DMS53 (cell line): ENCODE results near the gene HTR6.

ENCODE experiments used
- DNase-seq: peaks from one replicate; lab custom pipeline; 2025; lab: John Stamatoyannopoulos, UW

Gene HTR6

DNA sequence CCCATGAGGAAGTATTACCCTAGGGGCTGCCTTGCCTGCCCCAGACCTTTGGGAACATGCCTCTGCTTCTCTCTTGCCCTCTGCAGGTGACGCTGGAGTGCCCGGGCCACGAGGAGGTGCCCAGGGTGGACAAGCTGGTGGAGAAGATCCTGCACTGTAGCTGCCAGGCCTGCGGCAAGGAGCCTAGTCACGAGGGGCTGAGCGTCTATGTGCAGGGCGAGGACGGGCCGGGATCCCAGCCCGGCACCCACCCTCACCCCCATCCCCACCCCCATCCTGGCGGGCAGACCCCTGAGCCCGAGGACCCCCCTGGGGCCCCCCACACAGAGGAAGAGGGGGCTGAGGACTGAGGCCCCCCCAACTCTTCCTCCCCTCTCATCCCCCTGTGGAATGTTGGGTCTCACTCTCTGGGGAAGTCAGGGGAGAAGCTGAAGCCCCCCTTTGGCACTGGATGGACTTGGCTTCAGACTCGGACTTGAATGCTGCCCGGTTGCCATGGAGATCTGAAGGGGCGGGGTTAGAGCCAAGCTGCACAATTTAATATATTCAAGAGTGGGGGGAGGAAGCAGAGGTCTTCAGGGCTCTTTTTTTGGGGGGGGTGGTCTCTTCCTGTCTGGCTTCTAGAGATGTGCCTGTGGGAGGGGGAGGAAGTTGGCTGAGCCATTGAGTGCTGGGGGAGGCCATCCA, 7.8 kb upstream of the HTR6 start:
- DNase-seq: peak; percentile 41

DNA sequence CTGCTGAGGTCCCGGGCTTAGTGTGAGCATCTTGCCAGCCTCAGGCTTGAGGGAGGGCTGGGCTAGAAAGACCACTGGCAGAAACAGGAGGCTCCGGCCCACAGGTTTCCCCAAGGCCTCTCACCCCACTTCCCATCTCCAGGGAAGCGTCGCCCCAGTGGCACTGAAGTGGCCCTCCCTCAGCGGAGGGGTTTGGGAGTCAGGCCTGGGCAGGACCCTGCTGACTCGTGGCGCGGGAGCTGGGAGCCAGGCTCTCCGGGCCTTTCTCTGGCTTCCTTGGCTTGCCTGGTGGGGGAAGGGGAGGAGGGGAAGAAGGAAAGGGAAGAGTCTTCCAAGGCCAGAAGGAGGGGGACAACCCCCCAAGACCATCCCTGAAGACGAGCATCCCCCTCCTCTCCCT, 7.2 kb upstream of the HTR6 start:
- no peak for DNase-seq

- DNase-seq: no peak
Measured at GRCh38 chr1:19658186-19658585, 6.5 kb upstream of the HTR6 start.

DNA sequence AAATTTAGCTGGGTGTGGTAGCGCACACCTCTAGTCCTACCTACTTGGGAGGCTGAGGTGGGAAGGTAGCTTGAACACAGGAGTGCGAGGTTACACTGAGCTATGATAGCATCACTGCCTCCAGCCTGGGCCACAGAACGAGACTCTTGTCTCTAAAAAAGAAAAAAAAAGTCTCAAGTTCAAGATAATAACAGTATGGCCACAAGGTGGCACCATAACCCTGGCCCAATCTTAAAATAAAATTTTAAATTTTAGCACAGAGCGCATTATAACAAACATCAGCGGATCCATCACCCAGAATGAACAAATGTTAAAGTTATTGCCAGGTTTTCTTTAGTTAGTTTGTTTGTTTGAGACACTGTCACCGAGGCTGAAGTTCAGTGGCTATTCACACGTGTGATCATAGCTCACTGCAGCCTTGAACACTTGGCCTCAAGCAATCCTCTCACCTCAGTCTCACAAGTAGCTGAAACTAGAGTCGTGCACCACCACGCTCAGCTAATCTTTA, 2.9 kb upstream of the HTR6 start:
- peak; percentile 71 for DNase-seq

GRCh38 chr1:19662313-19662712, 2.4 kb upstream of the HTR6 start:
- peak; percentile 26 for DNase-seq

DNA sequence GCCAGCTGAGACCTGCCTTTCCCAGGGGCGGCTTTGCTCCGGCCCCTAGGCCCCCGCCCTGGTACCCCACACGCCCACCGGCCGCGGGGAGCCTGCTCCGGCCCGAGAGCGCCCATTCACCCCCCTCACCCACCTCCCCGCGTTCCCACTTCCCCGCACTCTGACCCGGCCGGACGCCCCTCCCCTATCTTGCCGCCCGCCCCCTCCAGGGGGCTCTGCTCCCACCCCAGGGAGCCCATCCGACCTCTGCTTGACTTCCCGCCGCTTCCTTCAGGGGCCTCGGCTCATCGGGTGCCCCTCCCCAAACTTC, 466 bp downstream of the HTR6 start:
- no peak for DNase-seq

DNA sequence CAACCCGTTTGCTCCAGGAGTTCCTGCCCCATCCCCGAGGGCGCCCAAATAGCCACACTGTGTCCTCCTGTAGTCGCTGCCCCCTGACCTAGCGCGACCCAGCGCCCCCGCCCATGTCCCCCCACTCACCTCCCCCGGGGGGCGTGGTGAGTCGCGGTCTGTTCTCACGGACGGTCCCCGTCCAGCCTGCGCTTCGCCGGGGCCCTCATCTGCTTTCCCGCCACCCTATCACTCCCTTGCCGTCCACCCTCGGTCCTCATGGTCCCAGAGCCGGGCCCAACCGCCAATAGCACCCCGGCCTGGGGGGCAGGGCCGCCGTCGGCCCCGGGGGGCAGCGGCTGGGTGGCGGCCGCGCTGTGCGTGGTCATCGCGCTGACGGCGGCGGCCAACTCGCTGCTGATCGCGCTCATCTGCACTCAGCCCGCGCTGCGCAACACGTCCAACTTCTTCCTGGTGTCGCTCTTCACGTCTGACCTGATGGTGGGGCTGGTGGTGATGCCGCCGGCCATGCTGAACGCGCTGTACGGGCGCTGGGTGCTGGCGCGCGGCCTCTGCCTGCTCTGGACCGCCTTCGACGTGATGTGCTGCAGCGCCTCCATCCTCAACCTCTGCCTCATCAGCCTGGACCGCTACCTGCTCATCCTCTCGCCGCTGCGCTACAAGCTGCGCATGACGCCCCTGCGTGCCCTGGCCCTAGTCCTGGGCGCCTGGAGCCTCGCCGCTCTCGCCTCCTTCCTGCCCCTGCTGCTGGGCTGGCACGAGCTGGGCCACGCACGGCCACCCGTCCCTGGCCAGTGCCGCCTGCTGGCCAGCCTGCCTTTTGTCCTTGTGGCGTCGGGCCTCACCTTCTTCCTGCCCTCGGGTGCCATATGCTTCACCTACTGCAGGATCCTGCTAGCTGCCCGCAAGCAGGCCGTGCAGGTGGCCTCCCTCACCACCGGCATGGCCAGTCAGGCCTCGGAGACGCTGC, 1.1 kb downstream of the HTR6 start:
- peak; percentile 62 for DNase-seq

- no peak for DNase-seq
Measured at GRCh38 chr1:19668888-19669287, 4.2 kb downstream of the HTR6 start.

GRCh38 chr1:19670787-19671186, 6.1 kb downstream of the HTR6 start:
- DNase-seq: no peak

DNA sequence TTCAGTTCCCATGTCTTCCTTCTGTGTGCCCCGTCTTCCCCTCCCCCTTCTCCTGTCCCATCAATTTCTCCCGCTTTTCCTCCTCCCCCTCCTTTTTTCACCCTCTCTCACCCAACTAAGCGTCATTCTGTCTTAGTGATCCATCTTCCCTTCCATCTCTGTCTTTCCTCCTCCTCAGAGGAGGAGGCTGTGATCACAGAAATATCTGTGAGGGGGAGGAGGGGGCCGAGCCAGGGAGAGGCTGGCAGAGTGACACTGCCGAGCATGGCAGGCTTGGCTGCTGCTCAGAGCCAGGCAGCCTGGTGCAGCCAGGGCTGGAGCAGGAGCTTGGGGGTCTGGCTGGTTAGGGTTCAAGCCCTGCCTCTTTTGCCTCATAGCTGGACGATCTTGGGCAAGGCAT, 7.6 kb downstream of the HTR6 start:
- no peak for DNase-seq

DNA sequence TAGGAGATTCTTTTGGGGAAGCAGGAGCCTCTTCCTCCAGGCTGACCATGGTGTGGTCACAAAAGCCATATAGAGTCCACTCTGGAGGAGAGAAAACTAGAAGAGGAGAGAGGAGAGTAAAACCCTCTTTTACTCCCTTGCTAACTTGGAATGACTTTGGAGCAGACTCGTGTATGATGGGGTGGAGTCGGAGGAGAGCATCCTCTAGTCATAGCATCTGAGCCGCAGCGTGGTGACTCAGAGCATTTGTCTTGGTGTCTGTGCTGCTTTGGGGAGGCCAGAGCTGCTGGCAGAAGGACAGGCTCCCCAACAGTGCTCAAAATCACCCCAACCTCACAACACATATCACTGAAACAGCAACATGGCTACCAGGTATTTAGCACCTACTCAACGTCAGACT, 11.1 kb downstream of the HTR6 start:
- DNase-seq: no peak

GRCh38 chr1:19676438-19676922, 11.8 kb downstream of the HTR6 start:
- DNase-seq: peak; percentile 27

GRCh38 chr1:19678493-19678892, 13.8 kb downstream of the HTR6 start:
- DNase-seq: no peak

DNA sequence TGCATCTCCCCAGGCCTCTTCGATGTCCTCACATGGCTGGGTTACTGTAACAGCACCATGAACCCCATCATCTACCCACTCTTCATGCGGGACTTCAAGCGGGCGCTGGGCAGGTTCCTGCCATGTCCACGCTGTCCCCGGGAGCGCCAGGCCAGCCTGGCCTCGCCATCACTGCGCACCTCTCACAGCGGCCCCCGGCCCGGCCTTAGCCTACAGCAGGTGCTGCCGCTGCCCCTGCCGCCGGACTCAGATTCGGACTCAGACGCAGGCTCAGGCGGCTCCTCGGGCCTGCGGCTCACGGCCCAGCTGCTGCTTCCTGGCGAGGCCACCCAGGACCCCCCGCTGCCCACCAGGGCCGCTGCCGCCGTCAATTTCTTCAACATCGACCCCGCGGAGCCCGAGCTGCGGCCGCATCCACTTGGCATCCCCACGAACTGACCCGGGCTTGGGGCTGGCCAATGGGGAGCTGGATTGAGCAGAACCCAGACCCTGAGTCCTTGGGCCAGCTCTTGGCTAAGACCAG, 14.3 kb downstream of the HTR6 start:
- no peak for DNase-seq

DNA sequence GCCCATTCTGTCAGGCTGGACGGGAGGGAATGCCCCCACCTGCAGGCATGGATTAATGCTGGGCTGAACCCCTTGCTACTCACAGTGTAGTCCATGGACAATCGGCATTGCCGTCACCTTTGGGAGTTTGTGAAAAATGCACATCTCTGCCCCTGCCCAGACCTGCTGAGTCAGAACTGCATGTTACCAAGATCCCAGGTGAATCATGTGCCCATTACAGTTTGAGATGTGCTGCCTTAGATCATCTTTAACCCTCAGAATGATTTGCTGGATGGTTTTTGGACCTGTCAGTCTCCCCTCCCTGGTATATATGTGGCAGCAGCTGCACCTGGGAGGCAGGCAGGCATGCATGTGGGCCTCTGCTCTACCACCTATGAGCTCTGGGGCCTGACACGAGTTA, 15.0 kb downstream of the HTR6 start:
- DNase-seq: peak; percentile 16

DNA sequence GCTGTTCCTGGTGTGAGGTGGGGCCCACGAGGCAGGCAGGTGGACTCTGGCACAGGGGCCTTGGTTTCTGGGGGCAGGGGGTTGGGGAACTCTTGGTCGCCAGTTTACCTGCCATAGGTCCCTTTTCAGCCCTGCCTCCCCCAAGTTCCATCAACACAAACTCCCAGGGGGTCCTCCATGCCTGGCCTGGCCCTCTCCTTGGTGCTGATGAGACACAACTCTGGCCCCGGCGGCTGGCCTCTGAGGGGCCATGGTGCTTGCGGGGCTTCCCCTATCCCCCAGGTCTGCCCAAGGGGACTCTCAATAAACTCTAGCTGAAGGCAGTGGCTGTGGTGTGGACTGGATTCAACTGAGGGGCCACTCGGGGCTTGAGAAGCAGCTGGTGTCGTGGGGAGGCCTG, 16.0 kb downstream of the HTR6 start:
- no peak for DNase-seq

GRCh38 chr1:19682257-19682656, 17.6 kb downstream of the HTR6 start:
- DNase-seq: no peak

DNA sequence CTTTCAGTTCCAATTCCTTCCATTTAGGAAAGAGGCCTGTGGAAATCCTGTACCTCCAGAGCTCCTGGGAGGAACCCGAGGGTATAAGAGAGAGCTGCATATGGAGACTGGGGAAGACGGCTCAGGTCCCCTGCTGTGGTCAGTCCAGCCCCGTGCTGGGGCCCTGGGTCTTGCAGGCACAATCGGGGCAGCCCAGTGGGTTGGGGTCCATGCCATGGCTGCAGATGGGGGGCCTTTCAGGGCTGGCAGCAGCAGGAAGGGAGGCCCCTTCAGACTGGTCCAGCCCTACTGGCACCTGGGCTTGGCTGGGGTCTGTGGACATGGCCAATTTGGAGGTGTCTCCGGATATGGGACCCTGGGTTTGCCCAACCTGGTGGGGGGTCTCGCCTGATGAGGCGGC, 18.2 kb downstream of the HTR6 start:
- no peak for DNase-seq

GRCh38 chr1:19683351-19683750, 18.7 kb downstream of the HTR6 start:
- no peak for DNase-seq

DNA sequence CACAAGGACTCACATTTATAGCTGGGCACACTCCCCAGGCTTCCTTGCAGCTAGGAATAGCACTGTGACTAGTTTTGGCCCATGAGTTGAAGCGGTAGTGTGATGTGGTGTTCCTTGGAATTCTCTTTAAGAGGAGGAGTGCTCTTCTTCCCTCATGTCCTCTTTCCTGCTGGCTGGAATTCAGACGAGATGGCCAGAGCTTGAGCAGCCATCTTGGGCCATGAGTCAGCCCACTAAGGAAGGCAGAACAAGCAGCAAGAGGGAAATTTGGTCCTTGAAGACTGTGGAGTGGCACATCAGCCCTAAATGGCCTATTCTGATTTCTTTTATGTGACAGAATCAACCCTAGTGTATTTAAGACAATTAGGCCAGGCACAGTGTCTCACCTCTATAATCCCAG, 20.0 kb downstream of the HTR6 start:
- DNase-seq: no peak

DNA sequence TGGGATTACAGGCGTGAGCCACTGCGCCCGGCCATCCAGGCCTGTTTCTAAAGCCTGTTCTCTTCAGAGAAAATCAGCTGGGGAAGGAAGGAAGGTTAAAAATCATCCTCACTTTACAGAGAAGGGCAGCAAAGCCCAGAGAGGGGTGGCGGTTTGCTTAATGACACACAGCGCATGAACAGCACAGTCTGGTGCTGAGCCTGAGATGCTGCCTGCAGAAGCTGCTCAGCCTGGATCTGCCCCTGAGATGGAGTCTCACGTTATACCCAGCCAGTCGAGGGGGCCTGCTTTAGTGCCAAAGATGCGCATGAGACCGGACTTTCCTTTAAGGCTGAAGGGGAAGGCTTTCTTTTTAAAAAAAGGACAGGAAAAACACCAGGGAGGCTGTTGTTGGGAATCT, 21.3 kb downstream of the HTR6 start:
- no peak for DNase-seq

- DNase-seq: no peak
Measured at GRCh38 chr1:19687414-19687813, 22.7 kb downstream of the HTR6 start.
